Gastrocnemius medialis (tissue), 4 donors: ENCODE results near the gene ELF1. TPM values are rescaled to one million over a fixed set of nuclear protein-coding genes. Genes with fewer than 3 reads are reported as not detected.
A peak's percentile ranks its signal among the peaks of the same experiment; 100 is the strongest.
"Not testable (repeated sequence)": the region's sequence is repeated elsewhere in the genome, so short reads cannot be mapped to it uniquely, and the experiment has no call there.

Experiments used
- ATAC-seq, 2 donors: fragments of 150-250 bp; one replicate each; pipeline ENCODE4 v1.9.1; 2016
- DNase-seq, 2 donors: peaks; one replicate each; pipeline ENCODE4 v3.0.0-alpha.2; 2019
- H3K27ac ChIP-seq, 4 donors: fragments of 200-600 bp; sonication (generic); 1 replicate in 1 of 4; 2 replicates in 3 of 4; pipeline ENCODE4 v1.5.1; 2016 to 2018; ENCODE audit warnings: mild to moderate bottlenecking in 2 of 4, moderate library complexity in 1 of 4
- H3K27me3 ChIP-seq, 3 donors: fragments of 200-600 bp; sonication (generic) in 2 of 3; 1 replicate in 1 of 3; 2 replicates in 2 of 3; pipeline versions ENCODE4 v1.5.1 to v1.6.0; 2016 to 2019; ENCODE audit warnings: mild to moderate bottlenecking in 1 of 3, moderate library complexity in 1 of 3
- H3K36me3 ChIP-seq, 2 donors: fragments of 200-600 bp; sonication (generic) in 1 of 2; one replicate each; pipeline ENCODE4 v1.5.1; 2017 to 2018
- H3K4me1 ChIP-seq, 2 donors: fragments of 200-600 bp; sonication (generic) in 1 of 2; one replicate each; pipeline ENCODE4 v1.5.1; 2016 to 2017; ENCODE audit warnings: mild to moderate bottlenecking in 2 of 2
- H3K4me3 ChIP-seq, 4 donors: fragments of 200-600 bp; sonication (generic) in 3 of 4; 1 replicate in 1 of 4; 2 replicates in 3 of 4; pipeline ENCODE4 v1.5.1; 2016 to 2019; ENCODE audit warnings: mild to moderate bottlenecking in 2 of 4
- H3K9me3 ChIP-seq, 3 donors: fragments of 200-600 bp; sonication (generic) in 2 of 3; 1 replicate in 1 of 3; 2 replicates in 2 of 3; pipeline ENCODE4 v1.5.1; 2016 to 2019
- POLR2A ChIP-seq, 2 donors: fragments of 450-650 bp; IDR thresholded peaks; one replicate each; pipeline ENCODE4 v1.6.1; 2017; ENCODE audit warnings: antibody characterized with exemption in 2 of 2, mild to moderate bottlenecking in 2 of 2, moderate library complexity in 2 of 2
- in situ Hi-C, 4 donors: fragments of 200-750 bp; cut with MboI; loops; one replicate each; pipeline versions ENCODE4 v1.15.0 to v1.8.0; 2017; ENCODE audit warnings: low sequenced_read_pairs in 4 of 4
- intact Hi-C: fragments of 100-400 bp; cut with DNase I; formaldehyde crosslinking; loops from one replicate; pipeline ENCODE4 v1.15.1; 2023; ENCODE audit warnings: low total_unique reads
- total RNA-seq, 4 donors: library from RNA; depleted of rRNA; stranded (reverse); fragments of >200 nt; gene quantifications; one replicate each; pipeline versions ENCODE4 v1.1.0 to v1.2.3, GENCODE V29; 2016
- TF ChIP-seq, protein P1 (sequence below), 5 experiments: fragments of 450-650 bp in 3 of 5; fragments of 200-600 bp in 2 of 5; sonication (generic) in 2 of 5; IDR thresholded peaks in 4 of 5; conservative IDR thresholded peaks in 1 of 5; 1 replicate in 4 of 5; 2 replicates in 1 of 5; pipeline ENCODE4 v1.5.1; 2016 to 2019; ENCODE audit warnings: antibody characterized with exemption in 5 of 5, mild to moderate bottlenecking in 3 of 5, moderate library complexity in 3 of 5

The ELF1 gene
- total RNA-seq, 4 donors from 2014 or later: 24.8 to 48.7 (median 33.7) TPM

DNA sequence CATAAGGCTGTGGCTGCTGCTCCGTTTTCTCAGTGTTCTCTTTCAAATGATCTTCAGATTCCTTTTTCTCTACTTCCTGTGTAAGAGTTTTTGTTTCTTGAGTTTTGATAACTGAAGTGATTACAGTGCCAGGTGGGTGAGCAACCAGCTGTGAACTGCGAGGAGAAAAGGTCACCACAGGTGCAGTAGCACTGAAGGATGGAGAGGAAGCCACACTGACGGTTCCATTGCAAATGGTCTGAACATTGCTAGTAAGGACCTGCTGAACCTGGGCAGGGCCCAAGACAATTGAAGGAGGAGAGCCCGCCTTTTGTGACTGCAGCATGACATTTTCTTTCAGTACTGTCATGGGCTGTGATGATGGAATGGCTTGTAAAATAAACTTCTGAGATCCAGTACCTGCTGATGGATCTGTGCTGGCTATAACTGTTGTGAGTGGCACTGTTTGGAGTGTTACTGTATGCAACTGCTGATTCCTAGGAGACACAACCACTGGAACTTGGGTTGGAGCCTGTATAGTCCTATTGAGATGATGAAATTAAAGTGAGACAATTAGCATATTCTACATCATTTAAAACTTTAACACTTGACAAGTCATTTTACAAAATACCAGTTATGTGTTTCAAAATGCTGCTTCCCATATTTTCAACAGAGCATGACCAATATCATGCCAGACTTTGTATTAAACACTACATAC, 85.5 kb downstream of the ELF1 start:
- no peak for TF ChIP-seq POLR2A (IDR thresholded peaks at IDR 0.05)
- TF ChIP-seq, protein P1, sequence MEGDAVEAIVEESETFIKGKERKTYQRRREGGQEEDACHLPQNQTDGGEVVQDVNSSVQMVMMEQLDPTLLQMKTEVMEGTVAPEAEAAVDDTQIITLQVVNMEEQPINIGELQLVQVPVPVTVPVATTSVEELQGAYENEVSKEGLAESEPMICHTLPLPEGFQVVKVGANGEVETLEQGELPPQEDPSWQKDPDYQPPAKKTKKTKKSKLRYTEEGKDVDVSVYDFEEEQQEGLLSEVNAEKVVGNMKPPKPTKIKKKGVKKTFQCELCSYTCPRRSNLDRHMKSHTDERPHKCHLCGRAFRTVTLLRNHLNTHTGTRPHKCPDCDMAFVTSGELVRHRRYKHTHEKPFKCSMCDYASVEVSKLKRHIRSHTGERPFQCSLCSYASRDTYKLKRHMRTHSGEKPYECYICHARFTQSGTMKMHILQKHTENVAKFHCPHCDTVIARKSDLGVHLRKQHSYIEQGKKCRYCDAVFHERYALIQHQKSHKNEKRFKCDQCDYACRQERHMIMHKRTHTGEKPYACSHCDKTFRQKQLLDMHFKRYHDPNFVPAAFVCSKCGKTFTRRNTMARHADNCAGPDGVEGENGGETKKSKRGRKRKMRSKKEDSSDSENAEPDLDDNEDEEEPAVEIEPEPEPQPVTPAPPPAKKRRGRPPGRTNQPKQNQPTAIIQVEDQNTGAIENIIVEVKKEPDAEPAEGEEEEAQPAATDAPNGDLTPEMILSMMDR (IDR thresholded peaks at IDR 0.05 in 4 of 5, conservative IDR thresholded peaks at IDR 0.05 in 1 of 5): no peak
- Histone ChIP-seq H3K27me3 (no peaks in the 10 kb centered on the region), H3K36me3 (peaks cover 0 to 22% of the 10 kb centered on the region in 2 donors), H3K4me1 (peaks cover 25 to 31% of the 10 kb centered on the region in 2 donors), H3K4me3 (no peak overlapping the region), H3K9me3 (no peaks in the 10 kb centered on the region), H3K27ac (no peak overlapping the region)
- intact Hi-C loops: no loop called here
- ATAC-seq (no peak), DNase-seq (no peak)
- in situ Hi-C loops: no loop called here

DNA sequence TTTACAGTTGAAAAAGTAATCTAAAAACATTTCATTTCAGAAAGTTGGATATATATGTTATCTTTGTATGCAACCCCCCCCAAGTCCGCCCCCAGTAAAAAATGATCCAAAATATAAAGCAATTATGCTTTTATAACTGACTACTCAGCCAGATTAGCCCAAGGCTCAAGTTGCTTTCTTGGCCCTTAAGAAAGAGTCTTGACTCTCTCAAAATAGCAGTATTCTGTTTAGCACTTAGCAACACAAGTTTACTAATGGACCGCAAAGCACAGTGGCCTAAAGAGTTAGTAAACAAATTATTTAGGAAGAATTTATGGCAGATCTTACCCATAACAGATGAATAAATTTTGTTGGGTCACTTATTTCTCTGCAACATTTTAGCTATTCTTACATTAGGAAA, 86.9 kb downstream of the ELF1 start:
- intact Hi-C loops (no loop called here), in situ Hi-C loops (no loop called here)
- Histone ChIP-seq H3K9me3 (no peaks in the 10 kb centered on the region), H3K27me3 (no peaks in the 10 kb centered on the region), H3K4me3 (no peak overlapping the region), H3K36me3 (peaks cover 0 to 22% of the 10 kb centered on the region in 2 donors), H3K4me1 (peaks cover 25 to 29% of the 10 kb centered on the region in 2 donors), H3K27ac (peak overlapping the region in 1 of 4 donors; percentile 9)
- TF ChIP-seq POLR2A (IDR thresholded peaks at IDR 0.05): no peak
- TF ChIP-seq, protein P1 (IDR thresholded peaks at IDR 0.05 in 4 of 5, conservative IDR thresholded peaks at IDR 0.05 in 1 of 5): no peak
- DNase-seq (no peak), ATAC-seq (peak in 1 of 2 donors; percentile 56)

DNA sequence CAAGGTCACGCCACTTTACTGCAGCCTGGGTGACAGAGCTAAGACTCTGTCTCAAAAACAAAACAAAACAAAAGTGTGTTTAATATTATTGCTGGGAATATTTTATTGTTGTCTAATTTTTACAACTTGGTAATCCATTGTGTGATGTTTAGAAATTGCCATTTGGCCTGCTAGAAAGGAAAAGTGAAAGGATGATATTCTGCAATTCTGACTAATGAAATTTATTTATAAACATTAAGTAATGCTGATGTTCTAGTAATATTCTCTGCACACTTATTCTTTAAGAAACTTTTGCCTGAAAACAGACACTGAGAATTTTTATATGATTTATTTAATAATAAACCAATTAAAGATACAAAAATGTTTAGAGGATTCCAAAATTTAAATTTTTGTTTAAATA, 87.4 kb downstream of the ELF1 start:
- H3K4me3 ChIP-seq: no peak overlapping the region
- in situ Hi-C loops: no loop called here
- no peak for DNase-seq

DNA sequence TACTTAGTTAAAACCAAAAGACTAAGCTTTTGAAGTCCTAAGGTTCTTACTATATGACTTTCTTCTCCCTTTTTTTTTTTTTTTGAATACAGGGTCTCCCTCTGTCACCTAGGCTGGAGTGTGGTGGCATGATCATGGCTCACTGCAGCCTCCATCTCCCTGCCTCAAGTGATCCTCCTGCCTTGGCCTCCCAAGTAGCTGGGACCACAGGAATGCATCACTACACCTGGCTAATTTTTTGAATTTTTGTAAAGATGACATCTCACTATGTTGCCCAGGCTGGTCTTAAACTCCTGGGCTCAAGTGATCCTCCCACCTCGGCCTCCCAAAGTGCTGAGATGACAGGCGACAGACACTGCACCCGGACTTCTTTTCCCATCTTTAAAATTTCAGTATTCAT, 89.2 kb downstream of the ELF1 start:
- H3K4me3 ChIP-seq, H3K27me3 ChIP-seq, H3K27ac ChIP-seq, intact Hi-C loops, DNase-seq, H3K9me3 ChIP-seq, ATAC-seq: not testable (repeated sequence)
- H3K36me3 ChIP-seq: peaks cover 0 to 22% of the 10 kb centered on the region in 2 donors
- in situ Hi-C loops: loop anchor here in 1 of 4 donors (10.0 kb wide), 1 partner anchor 125 kb away; no protein-coding TSS in a partner anchor
- H3K4me1 ChIP-seq: peaks cover 22 to 23% of the 10 kb centered on the region in 2 donors

More for the DNA sequence above, 87.4 kb downstream of the ELF1 start:
- peaks cover 0 to 22% of the 10 kb centered on the region in 2 donors for H3K36me3 ChIP-seq
- TF ChIP-seq POLR2A (IDR thresholded peaks at IDR 0.05): no peak
- TF ChIP-seq, protein P1 (IDR thresholded peaks at IDR 0.05 in 4 of 5, conservative IDR thresholded peaks at IDR 0.05 in 1 of 5): no peak
- ATAC-seq: peak in 1 of 2 donors; percentile 50
- no peaks in the 10 kb centered on the region for H3K9me3 ChIP-seq
- intact Hi-C loops: no loop called here
- H3K27ac ChIP-seq: no peak overlapping the region
- peaks cover 25 to 26% of the 10 kb centered on the region in 2 donors for H3K4me1 ChIP-seq
- H3K27me3 ChIP-seq: no peaks in the 10 kb centered on the region

DNA sequence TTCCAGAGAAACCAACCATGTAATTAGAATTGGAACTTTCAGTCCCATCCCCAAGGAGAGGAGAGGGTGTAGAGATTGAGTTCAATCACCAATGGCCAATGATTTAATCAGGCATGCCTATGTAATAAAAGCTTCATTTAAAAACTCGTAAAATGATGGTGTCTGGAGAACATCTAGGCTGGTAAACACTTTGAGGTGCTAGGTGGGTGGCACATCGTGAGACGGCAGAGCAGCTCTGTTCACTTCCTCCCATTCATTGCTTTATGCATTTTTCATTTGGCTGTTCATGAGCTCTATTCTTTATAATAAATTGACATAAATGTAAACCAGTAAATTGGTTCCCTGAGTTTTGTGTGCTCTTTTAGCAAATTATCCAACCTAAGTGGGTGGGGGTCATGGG, 90.1 kb downstream of the ELF1 start:
- intact Hi-C loops (no loop called here), in situ Hi-C loops (loop anchor here in 1 of 4 donors (10.0 kb wide), 1 partner anchor 126 kb away; no protein-coding TSS in a partner anchor)
- no peaks in the 10 kb centered on the region for H3K9me3 ChIP-seq
- ATAC-seq (no peak), DNase-seq (no peak)
- TF ChIP-seq POLR2A (IDR thresholded peaks at IDR 0.05): no peak
- TF ChIP-seq, protein P1 (IDR thresholded peaks at IDR 0.05 in 4 of 5, conservative IDR thresholded peaks at IDR 0.05 in 1 of 5): no peak
- H3K27me3 ChIP-seq: no peaks in the 10 kb centered on the region
- H3K4me1 ChIP-seq: peaks cover 17% of the 10 kb centered on the region in 2 donors
- no peak overlapping the region for H3K27ac ChIP-seq
- H3K4me3 ChIP-seq: no peak overlapping the region
- peaks cover 0 to 21% of the 10 kb centered on the region in 2 donors for H3K36me3 ChIP-seq
